Spleen (tissue), 7 donors: Measurements from ENCODE around the gene ACADL.

Experiments used
- CTCF ChIP-seq, 11 experiments: fragments of 200-600 bp in 7 of 11; fragments of 450-650 bp in 4 of 11; sonication (generic) in 4 of 11; IDR thresholded peaks in 8 of 11; conservative IDR thresholded peaks in 3 of 11; 1 replicate in 7 of 11; 2 replicates in 4 of 11; pipeline versions ENCODE4 v1.4.0 to v1.8.0; 2016 to 2021; ENCODE audit warnings: antibody characterized with exemption in 11 of 11, inconsistent platforms in 4 of 11, mild to moderate bottlenecking in 1 of 11
- POLR2AphosphoS5 ChIP-seq, 3 donors: sonication (generic); formaldehyde crosslinking; IDR thresholded peaks; one replicate each; pipeline ENCODE4 v1.5.1; 2017; ENCODE audit warnings: antibody characterized with exemption in 3 of 3
- donor health status: DM: no; HTN: no; CAD: no; lungs with moderate emphysema.
- donor health status: DM: no; HTN: no; CAD: no.
- donor health status: DM: no; HTN: no; CAD: no.

- TF ChIP-seq CTCF (IDR thresholded peaks at IDR 0.05 in 8 of 11, conservative IDR thresholded peaks at IDR 0.05 in 3 of 11) (peak in 1 of 11 experiments; percentile 5), POLR2AphosphoS5 (IDR thresholded peaks at IDR 0.05) (peak; percentile 93 to 98 (median 96))
These were observed 53.7 kb downstream of the ACADL start, which contains the start of gene KANSL1L for GRCh38 chr2:210171309-210172218.
